WTC11 (cell line): Measurements from ENCODE around the gene ABCB1. TPM values are rescaled to one million over a fixed set of nuclear protein-coding genes. Genes with fewer than 3 reads are reported as not detected.

Experiments used
- ATAC-seq: fragments of 200-7000 bp; cut with Tn5 transposase; 2 replicates; pipeline ENCODE4 v1.10.0; 2021; ENCODE audit warnings: mild to moderate bottlenecking, moderate library complexity
- CTCF ChIA-PET: fragments of 300-600 bp; sonication (Branson Sonifier 250); formaldehyde crosslinking; loops from one replicate; lab custom pipeline; 2021; ENCODE audit warnings: antibody characterized with exemption; lab: Charles Lee
- POLR2A ChIA-PET: fragments of 350-600 bp; sonication (Branson Sonifier 250); formaldehyde crosslinking; loops from one replicate; lab custom pipeline; 2021; ENCODE audit warnings: antibody characterized with exemption; lab: Charles Lee
- DNase-seq: peaks from one replicate; pipeline ENCODE4 v3.0.0; 2021; ENCODE audit warnings: low spot score
- H3K27ac Mint-ChIP-seq: 2 replicates; pipeline ENCODE4 v1.8.0; 2021; ENCODE audit warnings: mixed read lengths
- H3K27me3 Mint-ChIP-seq: 2 replicates; pipeline ENCODE4 v1.8.0; 2021; ENCODE audit warnings: low read depth, mild to moderate bottlenecking, moderate library complexity, mixed read lengths
- H3K36me3 Mint-ChIP-seq: 2 replicates; pipeline ENCODE4 v1.8.0; 2021; ENCODE audit warnings: mixed read lengths
- H3K4me1 Mint-ChIP-seq: 2 replicates; pipeline ENCODE4 v1.8.0; 2022; ENCODE audit warnings: mixed read lengths
- H3K4me3 Mint-ChIP-seq: 2 replicates; pipeline ENCODE4 v1.8.0; 2021; ENCODE audit warnings: mild to moderate bottlenecking, moderate library complexity, mixed read lengths
- H3K9me3 Mint-ChIP-seq: 2 replicates; pipeline ENCODE4 v1.8.0; 2021; ENCODE audit warnings: mixed read lengths
- ATF1 ChIP-seq: sonication (generic); formaldehyde crosslinking; IDR thresholded peaks from 2 replicates; pipeline ENCODE4 v1.8.1; 2023; ENCODE audit warnings: mild to moderate bottlenecking, moderate library complexity, missing genetic modification reagents
- CBFB ChIP-seq: sonication (generic); formaldehyde crosslinking; IDR thresholded peaks from 2 replicates; pipeline ENCODE4 v1.8.1; 2022; ENCODE audit warnings: mild to moderate bottlenecking, low read depth, missing genetic modification reagents
- ELF4 ChIP-seq: sonication (generic); formaldehyde crosslinking; IDR thresholded peaks from 2 replicates; pipeline ENCODE4 v1.8.1; 2022; ENCODE audit warnings: low read depth, mild to moderate bottlenecking, moderate library complexity, missing genetic modification reagents
- ESRRA ChIP-seq: sonication (generic); formaldehyde crosslinking; IDR thresholded peaks from 2 replicates; pipeline ENCODE4 v1.8.1; 2022; ENCODE audit warnings: mild to moderate bottlenecking, missing genetic modification reagents, borderline replicate concordance
- GTF2I ChIP-seq: fragments of 250-450 bp; sonication (Bioruptor Pico); conservative IDR thresholded peaks from 2 replicates; pipeline ENCODE4 v1.4.0; 2021; ENCODE audit warnings: mild to moderate bottlenecking
- MXD4 ChIP-seq: fragments of 250-450 bp; sonication (Bioruptor Pico); IDR thresholded peaks from 2 replicates; pipeline ENCODE4 v1.8.0; 2021; ENCODE audit warnings: mild to moderate bottlenecking, moderate library complexity, borderline replicate concordance
- NFATC4 ChIP-seq: fragments of 250-450 bp; sonication (Bioruptor Pico); IDR thresholded peaks from 2 replicates; pipeline ENCODE4 v1.9.0; 2021; ENCODE audit warnings: mild to moderate bottlenecking
- NFYB ChIP-seq: sonication (generic); formaldehyde crosslinking; conservative IDR thresholded peaks from 2 replicates; pipeline ENCODE4 v1.8.0; 2022; ENCODE audit warnings: low read depth, missing genetic modification reagents
- ZNF232 ChIP-seq: sonication (generic); formaldehyde crosslinking; IDR thresholded peaks from 2 replicates; pipeline ENCODE4 v1.8.0; 2022; ENCODE audit warnings: mild to moderate bottlenecking, missing genetic modification reagents
- ZNF317 ChIP-seq: sonication (generic); formaldehyde crosslinking; IDR thresholded peaks from 2 replicates; pipeline ENCODE4 v1.8.1; 2023; ENCODE audit warnings: low read depth, mild to moderate bottlenecking, moderate library complexity, missing genetic modification reagents, borderline replicate concordance
- ZNF423 ChIP-seq: fragments of 250-450 bp; sonication (Bioruptor Pico); IDR thresholded peaks from 2 replicates; pipeline ENCODE4 v2.1.2; 2022; ENCODE audit warnings: mild to moderate bottlenecking, moderate library complexity
- total RNA-seq: library from RNA; stranded (reverse); gene quantifications from 3 replicates; pipeline ENCODE4 v1.2.3, GENCODE V29; 2021
- TF ChIP-seq, protein P1 (sequence below): fragments of 250-450 bp; sonication (Bioruptor Pico); IDR thresholded peaks from 2 replicates; pipeline ENCODE4 v2.1.2; 2022; ENCODE audit warnings: mild to moderate bottlenecking, moderate library complexity
- TF ChIP-seq, protein P2 (sequence below): sonication (generic); formaldehyde crosslinking; IDR thresholded peaks from 2 replicates; pipeline ENCODE4 v1.8.0; 2022; ENCODE audit warnings: mild to moderate bottlenecking, missing genetic modification reagents
- TF ChIP-seq, protein P3 (sequence below): sonication (generic); formaldehyde crosslinking; IDR thresholded peaks from 2 replicates; pipeline ENCODE4 v1.8.1; 2023; ENCODE audit warnings: mild to moderate bottlenecking, missing genetic modification reagents, borderline replicate concordance
- TF ChIP-seq, protein P4 (sequence below): sonication (generic); formaldehyde crosslinking; IDR thresholded peaks from 2 replicates; pipeline ENCODE4 v1.8.1; 2023; ENCODE audit warnings: mild to moderate bottlenecking, moderate library complexity, missing genetic modification reagents
- TF ChIP-seq, protein P5 (sequence below): sonication (generic); formaldehyde crosslinking; IDR thresholded peaks from 2 replicates; pipeline ENCODE4 v1.8.1; 2023; ENCODE audit warnings: mild to moderate bottlenecking, missing genetic modification reagents, moderate library complexity
- TF ChIP-seq, protein P6 (sequence below): sonication (generic); formaldehyde crosslinking; IDR thresholded peaks from 2 replicates; pipeline ENCODE4 v1.8.0; 2022; ENCODE audit warnings: missing genetic modification reagents
- TF ChIP-seq, protein P7 (sequence below): sonication (generic); formaldehyde crosslinking; IDR thresholded peaks from 2 replicates; pipeline ENCODE4 v1.8.1; 2023; ENCODE audit warnings: mild to moderate bottlenecking, missing genetic modification reagents
- TF ChIP-seq, protein P8 (sequence below): sonication (generic); formaldehyde crosslinking; IDR thresholded peaks from 2 replicates; pipeline ENCODE4 v1.8.1; 2023; ENCODE audit warnings: mild to moderate bottlenecking, missing genetic modification reagents

ABCB1 gene
- total RNA-seq, 1 experiment from 2014 or later, result 0.94 TPM

DNA sequence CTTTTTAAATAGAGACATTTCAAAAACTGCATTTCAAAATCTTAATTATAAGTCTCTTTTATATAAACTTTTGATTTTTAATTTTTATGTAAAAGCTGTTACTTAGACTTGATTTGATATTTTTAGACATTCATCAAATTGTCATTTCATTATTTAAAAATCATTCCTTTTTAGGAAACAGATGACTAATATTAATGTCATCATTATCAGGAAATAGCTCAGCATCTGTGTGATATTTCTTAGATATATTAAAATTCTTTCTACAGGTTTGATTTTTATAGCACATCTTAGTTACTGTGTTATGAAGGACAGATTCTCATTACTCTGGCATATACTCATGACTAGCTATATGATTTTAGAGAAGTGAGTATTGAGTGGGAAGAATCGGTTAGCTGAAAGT, 44.8 kb upstream of the ABCB1 start (continued):
- TF ChIP-seq, protein P1, sequence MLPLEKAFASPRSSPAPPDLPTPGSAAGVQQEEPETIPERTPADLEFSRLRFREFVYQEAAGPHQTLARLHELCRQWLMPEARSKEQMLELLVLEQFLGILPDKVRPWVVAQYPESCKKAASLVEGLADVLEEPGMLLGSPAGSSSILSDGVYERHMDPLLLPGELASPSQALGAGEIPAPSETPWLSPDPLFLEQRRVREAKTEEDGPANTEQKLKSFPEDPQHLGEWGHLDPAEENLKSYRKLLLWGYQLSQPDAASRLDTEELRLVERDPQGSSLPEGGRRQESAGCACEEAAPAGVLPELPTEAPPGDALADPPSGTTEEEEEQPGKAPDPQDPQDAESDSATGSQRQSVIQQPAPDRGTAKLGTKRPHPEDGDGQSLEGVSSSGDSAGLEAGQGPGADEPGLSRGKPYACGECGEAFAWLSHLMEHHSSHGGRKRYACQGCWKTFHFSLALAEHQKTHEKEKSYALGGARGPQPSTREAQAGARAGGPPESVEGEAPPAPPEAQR, result no peak
- TF ChIP-seq, protein P2, sequence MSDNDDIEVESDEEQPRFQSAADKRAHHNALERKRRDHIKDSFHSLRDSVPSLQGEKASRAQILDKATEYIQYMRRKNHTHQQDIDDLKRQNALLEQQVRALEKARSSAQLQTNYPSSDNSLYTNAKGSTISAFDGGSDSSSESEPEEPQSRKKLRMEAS (CRISPR knock-in tag), result no peak
- no peak for TF ChIP-seq ATF1
- TF ChIP-seq, protein P3, sequence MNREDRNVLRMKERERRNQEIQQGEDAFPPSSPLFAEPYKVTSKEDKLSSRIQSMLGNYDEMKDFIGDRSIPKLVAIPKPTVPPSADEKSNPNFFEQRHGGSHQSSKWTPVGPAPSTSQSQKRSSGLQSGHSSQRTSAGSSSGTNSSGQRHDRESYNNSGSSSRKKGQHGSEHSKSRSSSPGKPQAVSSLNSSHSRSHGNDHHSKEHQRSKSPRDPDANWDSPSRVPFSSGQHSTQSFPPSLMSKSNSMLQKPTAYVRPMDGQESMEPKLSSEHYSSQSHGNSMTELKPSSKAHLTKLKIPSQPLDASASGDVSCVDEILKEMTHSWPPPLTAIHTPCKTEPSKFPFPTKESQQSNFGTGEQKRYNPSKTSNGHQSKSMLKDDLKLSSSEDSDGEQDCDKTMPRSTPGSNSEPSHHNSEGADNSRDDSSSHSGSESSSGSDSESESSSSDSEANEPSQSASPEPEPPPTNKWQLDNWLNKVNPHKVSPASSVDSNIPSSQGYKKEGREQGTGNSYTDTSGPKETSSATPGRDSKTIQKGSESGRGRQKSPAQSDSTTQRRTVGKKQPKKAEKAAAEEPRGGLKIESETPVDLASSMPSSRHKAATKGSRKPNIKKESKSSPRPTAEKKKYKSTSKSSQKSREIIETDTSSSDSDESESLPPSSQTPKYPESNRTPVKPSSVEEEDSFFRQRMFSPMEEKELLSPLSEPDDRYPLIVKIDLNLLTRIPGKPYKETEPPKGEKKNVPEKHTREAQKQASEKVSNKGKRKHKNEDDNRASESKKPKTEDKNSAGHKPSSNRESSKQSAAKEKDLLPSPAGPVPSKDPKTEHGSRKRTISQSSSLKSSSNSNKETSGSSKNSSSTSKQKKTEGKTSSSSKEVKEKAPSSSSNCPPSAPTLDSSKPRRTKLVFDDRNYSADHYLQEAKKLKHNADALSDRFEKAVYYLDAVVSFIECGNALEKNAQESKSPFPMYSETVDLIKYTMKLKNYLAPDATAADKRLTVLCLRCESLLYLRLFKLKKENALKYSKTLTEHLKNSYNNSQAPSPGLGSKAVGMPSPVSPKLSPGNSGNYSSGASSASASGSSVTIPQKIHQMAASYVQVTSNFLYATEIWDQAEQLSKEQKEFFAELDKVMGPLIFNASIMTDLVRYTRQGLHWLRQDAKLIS (CRISPR knock-in tag), result no peak
- no peak for TF ChIP-seq ZNF232 (CRISPR knock-in tag)
- TF ChIP-seq ESRRA (CRISPR knock-in tag), result no peak

DNA sequence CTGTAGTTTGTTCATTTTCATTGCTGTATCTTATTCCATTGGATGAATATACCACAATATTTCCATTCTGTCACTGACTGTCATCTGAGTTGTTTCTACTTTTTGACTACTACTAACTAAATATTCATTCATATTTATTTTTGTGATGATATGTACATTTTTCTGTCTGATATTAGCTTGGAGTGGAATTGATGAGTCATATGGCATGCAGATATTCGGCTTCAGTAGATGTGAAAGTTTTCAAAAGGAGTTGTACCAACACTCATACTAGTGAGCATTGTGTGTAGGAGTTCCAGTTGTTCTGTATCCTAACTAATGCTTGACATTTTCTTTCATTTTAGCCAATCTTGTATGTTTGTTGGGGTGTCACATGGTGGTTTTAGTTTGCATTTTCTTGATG, 35.2 kb upstream of the ABCB1 start:
- ATAC-seq (no peak), DNase-seq (no peak)
- no peak overlapping the region for H3K4me3 Mint-ChIP-seq
- peaks cover 19% of the 10 kb centered on the region for H3K9me3 Mint-ChIP-seq
- H3K36me3 Mint-ChIP-seq, result no peaks in the 10 kb centered on the region
- POLR2A ChIA-PET, result no interaction called here
- H3K27ac Mint-ChIP-seq, result no peak overlapping the region
- 0 out of 2 replicates have a peak, but pooled peaks cover 2% of the 10 kb centered on the region for H3K27me3 Mint-ChIP-seq
- CTCF ChIA-PET, result no interaction called here
- TF ChIP-seq NFYB (CRISPR knock-in tag) (no peak), GTF2I (CRISPR knock-in tag) (no peak), MXD4 (CRISPR knock-in tag) (no peak), ELF4 (CRISPR knock-in tag) (no peak), NFATC4 (CRISPR knock-in tag) (no peak), CBFB (no peak), ZNF423 (CRISPR knock-in tag) (no peak), ZNF317 (no peak)
- TF ChIP-seq, protein P4, sequence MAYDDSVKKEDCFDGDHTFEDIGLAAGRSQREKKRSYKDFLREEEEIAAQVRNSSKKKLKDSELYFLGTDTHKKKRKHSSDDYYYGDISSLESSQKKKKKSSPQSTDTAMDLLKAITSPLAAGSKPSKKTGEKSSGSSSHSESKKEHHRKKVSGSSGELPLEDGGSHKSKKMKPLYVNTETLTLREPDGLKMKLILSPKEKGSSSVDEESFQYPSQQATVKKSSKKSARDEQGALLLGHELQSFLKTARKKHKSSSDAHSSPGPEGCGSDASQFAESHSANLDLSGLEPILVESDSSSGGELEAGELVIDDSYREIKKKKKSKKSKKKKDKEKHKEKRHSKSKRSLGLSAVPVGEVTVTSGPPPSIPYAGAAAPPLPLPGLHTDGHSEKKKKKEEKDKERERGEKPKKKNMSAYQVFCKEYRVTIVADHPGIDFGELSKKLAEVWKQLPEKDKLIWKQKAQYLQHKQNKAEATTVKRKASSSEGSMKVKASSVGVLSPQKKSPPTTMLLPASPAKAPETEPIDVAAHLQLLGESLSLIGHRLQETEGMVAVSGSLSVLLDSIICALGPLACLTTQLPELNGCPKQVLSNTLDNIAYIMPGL, result no peak
- TF ChIP-seq, protein P5, sequence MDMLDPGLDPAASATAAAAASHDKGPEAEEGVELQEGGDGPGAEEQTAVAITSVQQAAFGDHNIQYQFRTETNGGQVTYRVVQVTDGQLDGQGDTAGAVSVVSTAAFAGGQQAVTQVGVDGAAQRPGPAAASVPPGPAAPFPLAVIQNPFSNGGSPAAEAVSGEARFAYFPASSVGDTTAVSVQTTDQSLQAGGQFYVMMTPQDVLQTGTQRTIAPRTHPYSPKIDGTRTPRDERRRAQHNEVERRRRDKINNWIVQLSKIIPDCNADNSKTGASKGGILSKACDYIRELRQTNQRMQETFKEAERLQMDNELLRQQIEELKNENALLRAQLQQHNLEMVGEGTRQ (CRISPR knock-in tag), result no peak
- TF ChIP-seq, protein P6, sequence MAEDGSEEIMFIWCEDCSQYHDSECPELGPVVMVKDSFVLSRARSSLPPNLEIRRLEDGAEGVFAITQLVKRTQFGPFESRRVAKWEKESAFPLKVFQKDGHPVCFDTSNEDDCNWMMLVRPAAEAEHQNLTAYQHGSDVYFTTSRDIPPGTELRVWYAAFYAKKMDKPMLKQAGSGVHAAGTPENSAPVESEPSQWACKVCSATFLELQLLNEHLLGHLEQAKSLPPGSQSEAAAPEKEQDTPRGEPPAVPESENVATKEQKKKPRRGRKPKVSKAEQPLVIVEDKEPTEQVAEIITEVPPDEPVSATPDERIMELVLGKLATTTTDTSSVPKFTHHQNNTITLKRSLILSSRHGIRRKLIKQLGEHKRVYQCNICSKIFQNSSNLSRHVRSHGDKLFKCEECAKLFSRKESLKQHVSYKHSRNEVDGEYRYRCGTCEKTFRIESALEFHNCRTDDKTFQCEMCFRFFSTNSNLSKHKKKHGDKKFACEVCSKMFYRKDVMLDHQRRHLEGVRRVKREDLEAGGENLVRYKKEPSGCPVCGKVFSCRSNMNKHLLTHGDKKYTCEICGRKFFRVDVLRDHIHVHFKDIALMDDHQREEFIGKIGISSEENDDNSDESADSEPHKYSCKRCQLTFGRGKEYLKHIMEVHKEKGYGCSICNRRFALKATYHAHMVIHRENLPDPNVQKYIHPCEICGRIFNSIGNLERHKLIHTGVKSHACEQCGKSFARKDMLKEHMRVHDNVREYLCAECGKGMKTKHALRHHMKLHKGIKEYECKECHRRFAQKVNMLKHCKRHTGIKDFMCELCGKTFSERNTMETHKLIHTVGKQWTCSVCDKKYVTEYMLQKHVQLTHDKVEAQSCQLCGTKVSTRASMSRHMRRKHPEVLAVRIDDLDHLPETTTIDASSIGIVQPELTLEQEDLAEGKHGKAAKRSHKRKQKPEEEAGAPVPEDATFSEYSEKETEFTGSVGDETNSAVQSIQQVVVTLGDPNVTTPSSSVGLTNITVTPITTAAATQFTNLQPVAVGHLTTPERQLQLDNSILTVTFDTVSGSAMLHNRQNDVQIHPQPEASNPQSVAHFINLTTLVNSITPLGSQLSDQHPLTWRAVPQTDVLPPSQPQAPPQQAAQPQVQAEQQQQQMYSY (CRISPR knock-in tag), result no peak
- TF ChIP-seq, protein P7, sequence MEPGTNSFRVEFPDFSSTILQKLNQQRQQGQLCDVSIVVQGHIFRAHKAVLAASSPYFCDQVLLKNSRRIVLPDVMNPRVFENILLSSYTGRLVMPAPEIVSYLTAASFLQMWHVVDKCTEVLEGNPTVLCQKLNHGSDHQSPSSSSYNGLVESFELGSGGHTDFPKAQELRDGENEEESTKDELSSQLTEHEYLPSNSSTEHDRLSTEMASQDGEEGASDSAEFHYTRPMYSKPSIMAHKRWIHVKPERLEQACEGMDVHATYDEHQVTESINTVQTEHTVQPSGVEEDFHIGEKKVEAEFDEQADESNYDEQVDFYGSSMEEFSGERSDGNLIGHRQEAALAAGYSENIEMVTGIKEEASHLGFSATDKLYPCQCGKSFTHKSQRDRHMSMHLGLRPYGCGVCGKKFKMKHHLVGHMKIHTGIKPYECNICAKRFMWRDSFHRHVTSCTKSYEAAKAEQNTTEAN, result no peak
- TF ChIP-seq, protein P8, sequence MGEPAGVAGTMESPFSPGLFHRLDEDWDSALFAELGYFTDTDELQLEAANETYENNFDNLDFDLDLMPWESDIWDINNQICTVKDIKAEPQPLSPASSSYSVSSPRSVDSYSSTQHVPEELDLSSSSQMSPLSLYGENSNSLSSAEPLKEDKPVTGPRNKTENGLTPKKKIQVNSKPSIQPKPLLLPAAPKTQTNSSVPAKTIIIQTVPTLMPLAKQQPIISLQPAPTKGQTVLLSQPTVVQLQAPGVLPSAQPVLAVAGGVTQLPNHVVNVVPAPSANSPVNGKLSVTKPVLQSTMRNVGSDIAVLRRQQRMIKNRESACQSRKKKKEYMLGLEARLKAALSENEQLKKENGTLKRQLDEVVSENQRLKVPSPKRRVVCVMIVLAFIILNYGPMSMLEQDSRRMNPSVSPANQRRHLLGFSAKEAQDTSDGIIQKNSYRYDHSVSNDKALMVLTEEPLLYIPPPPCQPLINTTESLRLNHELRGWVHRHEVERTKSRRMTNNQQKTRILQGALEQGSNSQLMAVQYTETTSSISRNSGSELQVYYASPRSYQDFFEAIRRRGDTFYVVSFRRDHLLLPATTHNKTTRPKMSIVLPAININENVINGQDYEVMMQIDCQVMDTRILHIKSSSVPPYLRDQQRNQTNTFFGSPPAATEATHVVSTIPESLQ, result no peak
- no peaks in the 10 kb centered on the region for H3K4me1 Mint-ChIP-seq
